Measurements from ENCODE around the gene TEX2. TPM values are rescaled to one million over a fixed set of nuclear protein-coding genes. Genes with fewer than 3 reads are reported as not detected.
A peak's percentile ranks its signal among the peaks of the same experiment; 100 is the strongest.

Gene TEX2
- total and polyA plus RNA-seq, 2 experiments from 2014 or later, result 27.9 to 37.7 TPM

DNA sequence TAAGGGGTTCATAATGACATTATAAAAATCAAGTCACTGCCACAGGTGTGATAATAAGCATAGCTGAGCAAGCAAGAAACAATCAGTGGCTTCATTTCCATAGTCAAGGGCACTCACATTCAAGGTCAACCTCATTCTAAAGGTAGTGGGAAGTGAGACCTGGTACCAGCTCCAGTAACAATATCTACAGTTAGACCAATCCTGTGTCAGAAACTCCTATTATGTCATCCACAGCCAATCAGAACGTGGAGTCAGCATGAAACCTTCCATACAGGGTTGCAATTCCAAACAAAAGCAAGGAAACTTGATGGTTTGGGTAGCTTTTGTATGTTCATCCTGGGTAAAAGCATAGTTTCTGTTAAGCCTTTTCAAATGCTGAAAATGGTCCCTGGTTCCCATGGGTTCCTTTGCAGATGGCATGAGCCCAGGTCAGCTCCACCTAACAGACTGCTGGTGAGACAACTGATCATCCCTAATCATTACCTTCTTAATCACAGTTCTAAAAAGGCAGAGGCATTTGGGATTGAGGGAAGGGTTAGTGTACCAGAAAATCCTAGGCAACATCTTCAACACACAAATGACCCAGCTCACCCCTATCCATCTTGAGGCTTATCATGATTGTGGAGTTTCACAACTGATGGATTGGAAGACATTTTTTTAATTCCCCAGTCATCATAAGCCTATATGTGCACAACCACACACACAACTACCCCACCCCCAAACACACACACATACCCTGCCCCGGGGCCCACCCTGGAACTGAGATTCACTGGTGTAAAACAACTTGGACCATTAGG lies 30.4 kb downstream of the TEX2 start:
- TF ChIP-seq, protein P1, sequence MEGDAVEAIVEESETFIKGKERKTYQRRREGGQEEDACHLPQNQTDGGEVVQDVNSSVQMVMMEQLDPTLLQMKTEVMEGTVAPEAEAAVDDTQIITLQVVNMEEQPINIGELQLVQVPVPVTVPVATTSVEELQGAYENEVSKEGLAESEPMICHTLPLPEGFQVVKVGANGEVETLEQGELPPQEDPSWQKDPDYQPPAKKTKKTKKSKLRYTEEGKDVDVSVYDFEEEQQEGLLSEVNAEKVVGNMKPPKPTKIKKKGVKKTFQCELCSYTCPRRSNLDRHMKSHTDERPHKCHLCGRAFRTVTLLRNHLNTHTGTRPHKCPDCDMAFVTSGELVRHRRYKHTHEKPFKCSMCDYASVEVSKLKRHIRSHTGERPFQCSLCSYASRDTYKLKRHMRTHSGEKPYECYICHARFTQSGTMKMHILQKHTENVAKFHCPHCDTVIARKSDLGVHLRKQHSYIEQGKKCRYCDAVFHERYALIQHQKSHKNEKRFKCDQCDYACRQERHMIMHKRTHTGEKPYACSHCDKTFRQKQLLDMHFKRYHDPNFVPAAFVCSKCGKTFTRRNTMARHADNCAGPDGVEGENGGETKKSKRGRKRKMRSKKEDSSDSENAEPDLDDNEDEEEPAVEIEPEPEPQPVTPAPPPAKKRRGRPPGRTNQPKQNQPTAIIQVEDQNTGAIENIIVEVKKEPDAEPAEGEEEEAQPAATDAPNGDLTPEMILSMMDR (IDR thresholded peaks at IDR 0.05; ENCODE audit: poor library complexity), result no peak
- no peak for TF ChIP-seq EZH2 (IDR thresholded peaks at IDR 0.05; ENCODE audit: borderline replicate concordance)
- TF ChIP-seq EZH2phosphoT487 (IDR thresholded peaks at IDR 0.05; ENCODE audit: low read depth, severe bottlenecking, unreplicated experiment), result no peak
- Histone ChIP-seq H2AFZ (no peak overlapping the region), H3K79me2 (peaks cover 93% of the 10 kb centered on the region), H3K9me3 (ENCODE audit: low read depth) (no peaks in the 10 kb centered on the region), H3K36me3 (replicated peaks; ENCODE audit: insufficient read depth, low read depth) (no peaks in the 10 kb centered on the region), H3K4me1 (ENCODE audit: insufficient read depth) (peaks cover 8% of the 10 kb centered on the region), H3K4me3 (no peak overlapping the region), H4K20me1 (ENCODE audit: insufficient read depth, poor library complexity, severe bottlenecking) (no peaks in the 10 kb centered on the region), H3K9me2 (replicated peaks; ENCODE audit: insufficient read depth) (no peaks in the 10 kb centered on the region), H3K4me2 (no peak overlapping the region), H3K27me3 (no peaks in the 10 kb centered on the region), H3K27ac (no peak overlapping the region)
- 98% methylated on average over 2 of the region's 2 CpGs for WGBS (ENCODE audit: low lambda C conversion rate, missing lambda C conversion rate)
- DNase-seq (ENCODE audit: low spot score), result no peak

DNA sequence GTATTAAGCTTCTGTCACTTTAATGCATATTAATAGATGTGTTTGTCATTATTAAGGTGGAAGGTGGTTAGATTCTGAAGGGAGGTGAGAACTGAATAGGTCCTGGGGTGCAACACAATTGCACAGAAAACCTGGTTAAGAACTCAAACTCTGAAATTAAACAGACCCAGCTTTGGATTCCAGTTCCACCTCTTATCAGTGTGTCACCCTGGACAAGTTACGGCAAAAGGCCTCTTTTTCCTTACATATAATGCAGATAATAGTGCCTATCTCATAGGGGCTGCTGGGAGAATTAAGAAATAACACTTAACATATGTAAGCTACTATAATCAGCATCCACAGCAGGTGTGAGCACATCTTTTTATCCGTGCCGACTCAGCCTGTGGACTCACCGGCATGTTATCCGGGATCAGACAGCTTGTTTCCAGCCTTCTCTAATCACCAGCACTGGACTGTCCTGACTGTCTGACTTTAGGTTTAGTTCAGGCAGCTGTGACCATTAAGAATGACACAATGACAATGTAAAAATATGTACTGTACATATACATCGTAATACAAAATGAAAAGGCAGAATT lies 31.4 kb downstream of the TEX2 start:
- peak overlapping the region; percentile 38 for H3K27ac ChIP-seq

DNA sequence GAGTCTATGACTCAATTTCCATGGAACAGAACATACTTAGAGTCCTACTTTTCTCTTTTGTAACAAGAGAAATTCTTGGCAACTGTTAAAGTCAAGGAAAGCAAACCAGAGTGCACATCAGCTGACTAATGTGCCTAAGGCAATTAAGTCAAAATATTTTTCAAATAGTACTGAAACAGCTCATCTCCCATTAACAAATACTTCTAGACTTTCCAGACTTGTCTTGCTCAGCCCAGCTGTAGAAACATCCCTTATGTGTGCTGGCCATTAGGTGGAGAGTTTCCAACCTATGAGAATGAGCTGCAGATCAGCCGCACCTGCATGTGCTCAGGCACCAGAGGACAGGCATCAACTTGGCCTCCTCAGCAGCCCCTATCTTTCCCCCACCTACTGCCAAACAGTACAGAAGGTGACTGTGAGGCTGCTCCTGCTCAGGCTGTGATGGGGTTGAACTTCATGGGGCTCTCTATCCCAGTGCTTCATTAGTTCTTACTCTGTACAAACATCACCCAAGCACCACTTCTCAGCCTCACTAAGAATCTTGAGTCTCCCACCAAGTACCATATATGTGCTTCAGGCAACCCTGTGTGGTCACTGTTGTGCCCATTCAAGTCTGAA lies 32.2 kb downstream of the TEX2 start:
- H4K20me1 ChIP-seq (ENCODE audit: insufficient read depth, poor library complexity, severe bottlenecking), result no peaks in the 10 kb centered on the region
- H3K4me1 ChIP-seq (ENCODE audit: insufficient read depth), result peaks cover 8% of the 10 kb centered on the region
- no peaks in the 10 kb centered on the region for H3K27me3 ChIP-seq
- peaks cover 92% of the 10 kb centered on the region for H3K79me2 ChIP-seq
- no peaks in the 10 kb centered on the region for H3K9me3 ChIP-seq (ENCODE audit: low read depth)
- WGBS (ENCODE audit: low lambda C conversion rate, missing lambda C conversion rate), result 70% methylated on average over 1 of the region's 1 CpG
- H3K9me2 ChIP-seq (replicated peaks; ENCODE audit: insufficient read depth), result no peaks in the 10 kb centered on the region
- no peak for TF ChIP-seq EZH2 (IDR thresholded peaks at IDR 0.05; ENCODE audit: borderline replicate concordance)
- TF ChIP-seq, protein P1 (IDR thresholded peaks at IDR 0.05; ENCODE audit: poor library complexity), result no peak
- no peak for TF ChIP-seq EZH2phosphoT487 (IDR thresholded peaks at IDR 0.05; ENCODE audit: low read depth, severe bottlenecking, unreplicated experiment)
- peak; percentile 51 for DNase-seq (ENCODE audit: low spot score)
- no peak overlapping the region for H3K4me2 ChIP-seq
- peak overlapping the region; percentile 78 for H3K27ac ChIP-seq
- H3K4me3 ChIP-seq, result no peak overlapping the region
- no peak overlapping the region for H2AFZ ChIP-seq
- H3K36me3 ChIP-seq (replicated peaks; ENCODE audit: insufficient read depth, low read depth), result no peaks in the 10 kb centered on the region

More for the DNA sequence above, 31.4 kb downstream of the TEX2 start:
- Histone ChIP-seq H3K9me2 (replicated peaks; ENCODE audit: insufficient read depth) (no peaks in the 10 kb centered on the region), H3K27me3 (no peaks in the 10 kb centered on the region), H3K4me2 (no peak overlapping the region), H2AFZ (no peak overlapping the region), H3K4me3 (no peak overlapping the region), H4K20me1 (ENCODE audit: insufficient read depth, poor library complexity, severe bottlenecking) (no peaks in the 10 kb centered on the region), H3K79me2 (peaks cover 92% of the 10 kb centered on the region), H3K9me3 (ENCODE audit: low read depth) (no peaks in the 10 kb centered on the region), H3K4me1 (ENCODE audit: insufficient read depth) (peaks cover 8% of the 10 kb centered on the region), H3K36me3 (replicated peaks; ENCODE audit: insufficient read depth, low read depth) (no peaks in the 10 kb centered on the region)
- 71% methylated on average over 6 of the region's 6 CpGs for WGBS (ENCODE audit: low lambda C conversion rate, missing lambda C conversion rate)
- TF ChIP-seq, protein P1 (IDR thresholded peaks at IDR 0.05; ENCODE audit: poor library complexity), result no peak
- TF ChIP-seq EZH2 (IDR thresholded peaks at IDR 0.05; ENCODE audit: borderline replicate concordance) (no peak), EZH2phosphoT487 (IDR thresholded peaks at IDR 0.05; ENCODE audit: low read depth, severe bottlenecking, unreplicated experiment) (no peak)
- DNase-seq (ENCODE audit: low spot score), result no peak
